ENCODE data around the gene FRRS1.

The FRRS1 gene

GRCh38 chr1:99662539-99663080, 103.8 kb downstream of the FRRS1 start:
- no peak for TF ChIP-seq CTCF (IDR thresholded peaks at IDR 0.05; ENCODE audit: extremely low read depth, missing control alignments)
- DNase-seq (ENCODE audit: low spot score), result no peak

DNA sequence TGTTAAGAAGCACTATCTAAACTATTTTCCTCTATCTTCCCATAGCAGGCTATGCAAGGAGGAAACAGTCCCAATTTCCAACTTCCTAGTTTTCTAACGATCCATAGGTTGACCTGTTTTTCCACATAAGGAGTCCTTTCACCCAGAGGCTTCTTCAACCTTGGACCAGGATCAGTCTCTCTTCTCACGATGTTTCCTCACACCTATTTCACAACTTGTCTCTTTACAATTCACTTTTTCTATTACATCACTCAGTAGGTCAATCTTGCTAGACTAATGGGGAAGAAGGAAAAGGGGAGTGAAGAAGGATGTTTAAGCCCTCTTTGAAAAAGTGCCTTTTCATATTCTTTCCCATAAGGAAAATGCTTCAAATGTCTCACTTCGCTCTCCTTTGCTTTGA, 104.7 kb downstream of the FRRS1 start:
- DNase-seq (ENCODE audit: low spot score), result no peak
- TF ChIP-seq CTCF (IDR thresholded peaks at IDR 0.05; ENCODE audit: extremely low read depth, missing control alignments), result no peak

- no peak for TF ChIP-seq CTCF (IDR thresholded peaks at IDR 0.05; ENCODE audit: extremely low read depth, missing control alignments)
- DNase-seq (ENCODE audit: low spot score), result no peak
Observed at GRCh38 chr1:99660496-99660895, 105.9 kb downstream of the FRRS1 start.

GRCh38 chr1:99659755-99660210, 106.7 kb downstream of the FRRS1 start:
- no peak for DNase-seq (ENCODE audit: low spot score)

More at GRCh38 chr1:99659755-99660210, 106.7 kb downstream of the FRRS1 start:
- no peak for TF ChIP-seq CTCF (IDR thresholded peaks at IDR 0.05; ENCODE audit: extremely low read depth, missing control alignments)

Data from GM20000 (cell line).